ENCODE data around the gene PUS1.

GRCh38 chr12:131929581-131930456 is 743 bp downstream of the PUS1 start:
- TF ChIP-seq CTCF (tag by site-specific recombination; IDR thresholded peaks at IDR 0.05) (no peak), ZSCAN5A (tag by site-specific recombination; IDR thresholded peaks at IDR 0.05) (no peak), ZNF664 (tag by site-specific recombination; IDR thresholded peaks at IDR 0.05) (no peak), BCL6B (tag by site-specific recombination; IDR thresholded peaks at IDR 0.05) (no peak), ZNF624 (tag by site-specific recombination; IDR thresholded peaks at IDR 0.05) (no peak), ZNF580 (tag by site-specific recombination; IDR thresholded peaks at IDR 0.05) (no peak), SCRT1 (tag by site-specific recombination; IDR thresholded peaks at IDR 0.05; ENCODE audit: borderline replicate concordance) (no peak), PBX3 (CRISPR knock-in tag; IDR thresholded peaks at IDR 0.05) (no peak)

All from HEK293 (cell line).